ENCODE data around the gene RSU1. TPM values are rescaled to one million over a fixed set of nuclear protein-coding genes. Genes with fewer than 3 reads are reported as not detected.

Gene RSU1
- polyA plus RNA-seq, 1 donor = 72.4 TPM

DNA sequence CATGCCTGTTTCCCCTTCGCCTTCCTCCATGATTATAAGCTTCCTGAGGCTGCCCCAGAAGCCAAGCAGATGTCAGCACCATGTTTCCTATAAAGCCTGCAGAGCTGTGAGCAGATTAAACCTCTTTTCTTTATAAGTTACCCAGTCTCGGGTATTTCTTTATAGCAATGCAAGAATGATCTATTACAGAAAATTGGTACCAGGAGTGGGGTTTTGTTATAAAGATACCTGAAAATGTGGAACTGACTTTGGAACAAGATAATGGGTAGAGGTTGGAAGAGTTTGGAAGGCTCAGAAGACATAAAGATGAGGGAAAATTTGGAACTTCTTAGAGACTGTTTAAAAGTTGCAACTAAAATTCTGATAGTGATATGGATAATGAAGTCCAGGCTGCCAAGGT, 4.8 kb upstream of the RSU1 start:
- DNase-seq = no peak

DNA sequence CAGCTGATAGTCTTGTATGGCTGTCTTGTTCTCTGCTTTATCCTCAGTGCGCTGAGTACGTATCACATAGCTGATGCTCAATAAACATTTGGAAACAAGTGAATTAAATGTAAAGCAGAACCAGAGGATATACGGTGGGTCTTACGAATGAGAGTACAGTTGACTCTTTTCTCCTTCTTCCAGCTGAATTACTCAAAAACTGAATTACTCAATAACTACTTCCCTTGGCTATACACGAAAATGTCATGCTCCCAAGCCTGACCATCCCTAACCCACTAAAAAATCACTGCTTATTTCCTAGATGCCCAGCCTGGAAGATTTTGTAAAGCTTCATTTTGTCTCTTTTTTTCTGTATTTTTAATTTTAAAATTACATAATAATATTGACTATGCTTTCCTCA, 3.2 kb upstream of the RSU1 start:
- DNase-seq = no peak

DNA sequence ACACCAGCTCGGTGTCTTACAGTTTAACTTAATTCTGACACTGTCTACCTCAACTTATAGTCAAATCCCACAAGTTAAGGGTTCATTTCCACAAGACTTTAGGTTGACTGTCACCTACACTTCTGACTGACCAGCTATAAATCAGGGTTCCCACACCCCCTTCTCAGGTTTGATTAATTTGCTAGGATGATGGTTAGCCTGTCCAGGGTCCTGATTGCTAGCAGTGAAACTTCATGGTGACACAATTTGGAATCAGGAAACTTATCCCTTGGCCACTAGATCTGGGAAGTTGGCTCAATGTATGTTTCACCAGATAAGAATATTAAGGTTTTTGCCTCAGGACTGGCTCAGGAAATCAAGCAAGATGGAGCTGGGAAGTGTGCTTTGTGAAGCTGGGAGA, 2.8 kb upstream of the RSU1 start:
- DNase-seq = no peak

DNA sequence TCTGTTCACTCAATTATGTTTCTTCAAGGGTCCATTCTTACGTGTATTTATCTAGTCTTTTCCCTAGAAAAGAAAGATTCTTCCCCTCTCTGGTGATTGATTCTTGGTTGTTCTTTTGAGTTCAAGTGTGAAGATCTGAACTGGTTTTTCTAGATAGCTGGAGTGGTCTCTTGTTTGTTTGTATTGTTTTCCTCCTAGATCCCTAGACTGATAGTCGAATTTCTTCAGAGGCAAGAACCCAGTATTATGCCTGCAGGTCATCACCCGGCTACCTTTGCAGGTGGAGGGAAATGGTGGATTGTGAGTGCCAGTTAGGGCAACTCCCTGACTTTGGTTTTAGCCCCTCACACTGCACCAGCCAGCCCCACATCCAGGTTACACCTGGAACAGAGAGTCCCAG, 2.2 kb upstream of the RSU1 start:
- DNase-seq = no peak

DNA sequence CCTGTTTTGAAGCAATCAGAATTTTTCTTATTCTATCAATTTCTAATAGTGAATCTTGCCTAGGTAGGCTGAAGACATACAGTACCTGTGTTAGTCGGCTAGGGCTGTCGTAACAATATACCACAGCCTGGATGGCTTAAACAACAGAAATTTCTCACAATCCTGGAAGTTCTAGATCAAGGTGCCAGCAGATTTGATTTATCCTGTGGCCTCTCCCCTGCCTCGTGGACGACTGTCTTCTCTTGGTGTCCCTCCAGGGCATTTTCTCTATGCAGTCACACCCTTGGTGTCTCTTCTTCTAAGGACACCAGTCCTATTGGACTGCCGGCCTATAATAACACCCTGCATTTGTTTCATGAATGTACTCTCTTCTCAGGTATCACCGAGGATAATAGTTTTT, 1.8 kb upstream of the RSU1 start:
- DNase-seq = no peak

DNA sequence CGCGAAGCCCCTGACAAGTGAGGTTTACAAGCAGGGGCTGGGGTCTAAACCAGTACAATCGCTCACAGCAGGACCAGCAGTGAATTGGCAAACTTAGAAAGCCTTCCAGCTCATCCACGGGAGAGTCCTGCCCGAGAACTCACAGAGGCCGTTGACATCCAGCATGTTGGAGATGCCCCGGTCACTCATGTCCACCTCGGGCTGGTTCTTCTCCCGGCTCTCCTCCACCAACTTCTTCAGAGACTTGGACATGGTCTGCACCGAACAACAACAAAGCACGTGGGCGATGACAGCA, 447 bp downstream of the RSU1 start:
- DNase-seq = no peak

DNA sequence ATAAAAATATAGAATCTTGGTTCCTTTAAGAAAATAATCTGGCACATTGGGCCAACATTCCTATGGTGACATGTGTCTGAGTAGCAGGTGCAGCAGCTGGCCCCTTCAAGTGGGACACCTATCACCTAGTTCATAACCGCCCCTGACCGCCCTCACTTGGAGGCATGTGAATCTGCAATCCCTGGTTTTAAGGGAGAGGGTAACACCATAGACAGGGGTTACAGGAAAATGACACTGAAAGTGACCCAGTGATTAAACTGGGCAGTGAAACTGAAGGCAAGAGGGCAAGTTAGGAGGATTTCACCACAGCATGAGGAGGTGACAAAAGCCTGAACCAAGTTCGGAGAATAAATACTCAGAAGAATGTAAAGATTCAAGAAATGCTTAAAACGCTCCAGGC, 1.1 kb downstream of the RSU1 start:
- no peak for DNase-seq

- DNase-seq = no peak
Measured at GRCh38 chr10:16814012-16814411, 3.2 kb downstream of the RSU1 start.

DNA sequence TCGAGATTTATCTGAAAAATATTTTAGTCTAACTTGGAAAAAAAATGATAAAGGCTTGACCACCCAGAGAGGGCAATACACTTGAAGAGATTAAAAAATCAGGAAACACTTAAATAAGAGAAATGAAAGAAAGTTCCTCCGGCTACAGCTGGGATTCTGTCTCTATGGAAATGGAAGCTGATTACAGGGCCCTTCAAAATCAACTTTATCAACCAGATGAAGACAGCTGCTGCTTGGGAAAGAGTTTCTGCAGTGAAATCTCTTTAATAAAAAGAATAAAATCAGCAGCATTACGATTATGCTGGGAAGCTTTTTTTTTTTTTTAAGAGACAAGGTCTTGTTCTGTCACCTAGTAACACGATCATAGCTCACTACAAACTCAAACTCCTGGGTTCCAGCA, 4.5 kb downstream of the RSU1 start:
- DNase-seq = no peak

DNA sequence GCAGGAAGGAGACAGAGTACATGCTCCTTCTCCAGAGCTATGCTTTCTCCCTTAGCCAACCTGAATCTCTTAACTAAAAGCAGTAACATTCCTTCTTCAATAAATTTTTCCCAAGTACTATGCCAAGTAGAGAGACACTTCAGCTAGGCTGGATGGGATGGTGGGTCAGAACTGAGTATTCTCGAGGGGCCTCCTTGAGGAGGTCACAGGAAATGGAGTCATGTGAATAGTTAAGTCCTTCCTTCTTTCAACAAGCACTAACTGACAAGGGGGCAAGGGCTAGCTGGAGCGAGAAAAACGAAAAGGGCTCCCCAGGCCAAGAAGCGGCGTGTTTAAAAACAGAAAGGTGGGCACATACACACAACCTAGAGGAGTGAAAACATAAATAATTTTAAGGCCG, 5.5 kb downstream of the RSU1 start:
- no peak for DNase-seq

DNA sequence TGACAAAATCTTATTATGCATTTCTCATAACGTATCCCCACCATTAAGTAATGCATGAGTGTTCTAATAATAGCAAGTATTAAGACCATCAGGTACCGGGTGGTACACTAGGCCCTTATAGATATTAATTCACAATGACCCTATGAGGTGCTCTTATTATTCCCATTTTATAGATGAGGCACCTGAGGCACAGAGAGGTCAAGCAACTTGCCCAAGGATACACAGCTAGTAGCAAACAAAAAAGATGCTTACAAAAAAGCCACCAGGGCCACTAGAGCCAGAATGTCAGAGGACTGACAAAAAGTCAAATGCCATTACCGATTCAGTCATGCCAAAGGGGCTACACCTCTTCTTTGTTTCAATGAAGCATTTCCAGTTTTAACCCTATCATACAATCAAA, 5.9 kb downstream of the RSU1 start:
- DNase-seq = no peak

GRCh38 chr10:16809074-16809718, 8.0 kb downstream of the RSU1 start:
- no peak for DNase-seq

- DNase-seq = no peak
Measured at GRCh38 chr10:16804123-16804522, 13.1 kb downstream of the RSU1 start.

DNA sequence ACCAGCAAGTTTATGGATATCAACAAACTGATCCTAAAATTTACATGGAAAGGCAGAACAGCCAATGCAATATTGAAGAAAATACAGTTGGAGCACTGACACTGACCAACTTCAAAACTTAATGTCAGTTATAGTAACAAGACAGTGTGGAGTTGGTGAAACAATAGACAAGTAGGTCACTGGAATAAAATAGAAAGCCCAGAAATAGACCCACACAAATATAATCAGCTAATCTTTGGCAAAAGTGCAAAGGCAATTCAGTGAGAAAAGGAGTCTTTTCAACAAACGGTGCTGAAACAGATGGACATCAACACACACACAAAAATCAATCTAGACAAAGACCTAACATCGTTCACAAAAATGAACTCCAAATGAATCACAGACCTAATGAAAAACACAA, 13.8 kb downstream of the RSU1 start:
- DNase-seq = no peak

GRCh38 chr10:16799621-16800020, 17.6 kb downstream of the RSU1 start:
- DNase-seq = no peak

- no peak for DNase-seq
Measured at GRCh38 chr10:16798571-16798970, 18.7 kb downstream of the RSU1 start.

DNA sequence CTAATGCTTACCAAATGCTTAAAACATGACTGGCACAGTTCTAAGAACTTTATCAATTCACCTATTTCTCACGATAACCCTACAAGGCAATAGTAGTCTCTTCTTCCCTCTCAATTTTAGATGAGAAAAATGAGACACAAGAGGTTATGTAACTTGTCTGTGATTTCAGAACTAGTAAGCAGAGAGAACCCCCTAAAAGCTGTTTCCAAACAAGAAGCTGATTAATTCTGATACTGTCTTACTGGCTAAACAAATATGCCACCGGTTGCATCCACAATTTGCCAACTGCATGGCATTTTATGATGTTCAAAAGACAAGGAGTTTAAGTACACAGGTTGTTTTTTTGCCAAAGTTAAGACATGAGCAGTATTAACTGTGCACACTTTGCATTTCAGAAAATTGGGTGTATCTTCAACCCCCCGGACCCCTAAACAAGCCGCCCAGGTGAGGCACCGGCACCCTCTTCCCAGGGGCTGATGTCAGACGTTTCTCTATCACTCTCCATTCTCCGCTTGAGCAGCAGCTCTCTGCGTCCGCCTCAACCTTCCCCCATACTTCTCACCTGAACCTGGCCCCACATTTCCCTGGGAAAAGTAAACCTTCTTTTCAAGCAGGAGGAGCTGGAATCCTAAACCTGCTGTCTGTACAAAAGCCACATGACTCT, 21.7 kb downstream of the RSU1 start:
- DNase-seq = no peak

- DNase-seq = no peak
Measured at GRCh38 chr10:16794005-16794404, 23.2 kb downstream of the RSU1 start.

GRCh38 chr10:16792675-16793074, 24.5 kb downstream of the RSU1 start:
- no peak for DNase-seq

GRCh38 chr10:16789765-16790164, 27.5 kb downstream of the RSU1 start:
- no peak for DNase-seq

- no peak for DNase-seq
Measured at GRCh38 chr10:16789261-16789660, 28.0 kb downstream of the RSU1 start.

- DNase-seq = no peak
Measured at GRCh38 chr10:16788778-16789177, 28.4 kb downstream of the RSU1 start.

GRCh38 chr10:16788125-16788524, 29.1 kb downstream of the RSU1 start:
- no peak for DNase-seq

GRCh38 chr10:16787361-16787791, 29.8 kb downstream of the RSU1 start:
- no peak for DNase-seq

DNA sequence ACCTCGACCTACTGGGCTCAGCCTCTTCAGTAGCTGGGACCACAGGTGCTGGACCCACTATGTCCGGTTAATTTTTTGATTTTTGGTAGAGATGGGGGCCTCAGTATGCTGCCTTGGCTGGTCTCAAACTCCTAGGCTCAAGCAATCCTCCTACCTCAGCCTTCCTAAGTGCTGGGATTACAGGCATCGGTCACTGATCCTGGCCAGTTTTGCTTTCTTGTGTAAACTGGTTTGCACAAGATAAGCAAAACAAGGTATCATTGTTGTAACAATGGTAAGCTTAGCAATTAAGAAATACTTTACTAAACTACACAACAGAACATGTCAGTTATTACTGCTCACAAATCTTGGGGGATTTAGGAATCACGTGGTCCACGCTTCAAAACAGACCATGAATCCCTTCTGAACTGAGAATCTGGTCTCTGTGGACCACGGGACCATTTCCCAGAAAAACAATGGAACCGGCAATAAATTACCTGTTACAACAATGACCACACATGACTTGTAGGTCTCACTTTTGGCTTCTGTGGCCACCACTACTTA, 36.8 kb downstream of the RSU1 start:
- DNase-seq = no peak

All from hindlimb muscle (tissue), 1 donor.